HL-60 (cell line): ENCODE data around the gene PPP1R10.

ENCODE experiments used
- DNase-seq, 2 experiments: peaks; one replicate each; pipeline ENCODE4 v3.0.0-alpha.2; 2010 to 2020; ENCODE audit warnings: low read depth in 1 of 2, low spot score in 1 of 2
- H3K27ac ChIP-seq: fragments of 250-450 bp; sonication (Bioruptor Pico); replicated peaks from 2 replicates; pipeline ENCODE4 v1.5.1; 2020; ENCODE audit warnings: mild to moderate bottlenecking, moderate library complexity
- H3K27me3 ChIP-seq: fragments of 250-450 bp; sonication (Bioruptor Pico); 2 replicates; pipeline ENCODE4 v1.5.1; 2021; ENCODE audit warnings: mild to moderate bottlenecking, moderate library complexity; ENCODE audit not compliant: insufficient read depth, poor library complexity, severe bottlenecking
- H3K4me3 ChIP-seq: replicated peaks from 2 replicates; pipeline ENCODE4 v1.5.1; 2011; ENCODE audit warnings: mild to moderate bottlenecking, control low read depth, low read length; ENCODE audit not compliant: insufficient read depth
- CTCF ChIP-seq: IDR thresholded peaks from one replicate; pipeline ENCODE4 v1.5.1; 2011; ENCODE audit warnings: low read length, control low read depth, inconsistent platforms; ENCODE audit not compliant: insufficient read depth
- GABPA ChIP-seq: IDR thresholded peaks from 2 replicates; pipeline ENCODE4 v1.6.1; 2012; ENCODE audit warnings: low read depth
- POLR2AphosphoS5 ChIP-seq: IDR thresholded peaks from 2 replicates; pipeline ENCODE4 v1.6.1; 2012; ENCODE audit warnings: low read depth
- REST ChIP-seq: IDR thresholded peaks from 2 replicates; pipeline ENCODE4 v1.6.1; 2012; ENCODE audit warnings: low read depth; ENCODE audit not compliant: insufficient replicate concordance
- SPI1 ChIP-seq: IDR thresholded peaks from 2 replicates; pipeline ENCODE4 v1.6.1; 2012; ENCODE audit warnings: low read depth, mild to moderate bottlenecking, borderline replicate concordance

The PPP1R10 gene

GRCh38 chr6:30572148-30572547 is 44.9 kb downstream of the PPP1R10 start:
- DNase-seq = no peak
- Histone ChIP-seq H3K27me3 (no peaks in the 10 kb centered on the region), H3K4me3 (peak overlapping the region; percentile 89), H3K27ac (peak overlapping the region; percentile 95)
- no peak for TF ChIP-seq POLR2AphosphoS5
- no peak for TF ChIP-seq CTCF
- no peak for TF ChIP-seq GABPA
- TF ChIP-seq SPI1 = no peak
- TF ChIP-seq REST = no peak

GRCh38 chr6:30571762-30572082 is 45.3 kb downstream of the PPP1R10 start:
- TF ChIP-seq REST (no peak), POLR2AphosphoS5 (no peak), CTCF (no peak), GABPA (no peak), SPI1 (no peak)
- peak overlapping the region; percentile 89 for H3K4me3 ChIP-seq
- H3K27ac ChIP-seq = peak overlapping the region; percentile 95
- DNase-seq = no peak
- H3K27me3 ChIP-seq = no peaks in the 10 kb centered on the region

GRCh38 chr6:30571075-30571761 is 45.8 kb downstream of the PPP1R10 start, which contains the start of gene ABCF1:
Gene ABCF1, plus strand, starts transcription at chr6:30571442. Its CDS starts 46 bp downstream, at chr6:30571488.
- DNase-seq = peak; percentile 96 to 98
- no peak for TF ChIP-seq SPI1
- TF ChIP-seq POLR2AphosphoS5 = peak; percentile 89
- TF ChIP-seq CTCF = no peak
- peak; percentile 95 for TF ChIP-seq GABPA
- TF ChIP-seq REST = peak; percentile 10
- H3K27me3 ChIP-seq = no peaks in the 10 kb centered on the region
- peak within 1 kb of the TSS; percentile 95 for H3K27ac ChIP-seq
- peak within 1 kb of the TSS; percentile 89 for H3K4me3 ChIP-seq
